ENCODE data around the gene CBX6.

DNA sequence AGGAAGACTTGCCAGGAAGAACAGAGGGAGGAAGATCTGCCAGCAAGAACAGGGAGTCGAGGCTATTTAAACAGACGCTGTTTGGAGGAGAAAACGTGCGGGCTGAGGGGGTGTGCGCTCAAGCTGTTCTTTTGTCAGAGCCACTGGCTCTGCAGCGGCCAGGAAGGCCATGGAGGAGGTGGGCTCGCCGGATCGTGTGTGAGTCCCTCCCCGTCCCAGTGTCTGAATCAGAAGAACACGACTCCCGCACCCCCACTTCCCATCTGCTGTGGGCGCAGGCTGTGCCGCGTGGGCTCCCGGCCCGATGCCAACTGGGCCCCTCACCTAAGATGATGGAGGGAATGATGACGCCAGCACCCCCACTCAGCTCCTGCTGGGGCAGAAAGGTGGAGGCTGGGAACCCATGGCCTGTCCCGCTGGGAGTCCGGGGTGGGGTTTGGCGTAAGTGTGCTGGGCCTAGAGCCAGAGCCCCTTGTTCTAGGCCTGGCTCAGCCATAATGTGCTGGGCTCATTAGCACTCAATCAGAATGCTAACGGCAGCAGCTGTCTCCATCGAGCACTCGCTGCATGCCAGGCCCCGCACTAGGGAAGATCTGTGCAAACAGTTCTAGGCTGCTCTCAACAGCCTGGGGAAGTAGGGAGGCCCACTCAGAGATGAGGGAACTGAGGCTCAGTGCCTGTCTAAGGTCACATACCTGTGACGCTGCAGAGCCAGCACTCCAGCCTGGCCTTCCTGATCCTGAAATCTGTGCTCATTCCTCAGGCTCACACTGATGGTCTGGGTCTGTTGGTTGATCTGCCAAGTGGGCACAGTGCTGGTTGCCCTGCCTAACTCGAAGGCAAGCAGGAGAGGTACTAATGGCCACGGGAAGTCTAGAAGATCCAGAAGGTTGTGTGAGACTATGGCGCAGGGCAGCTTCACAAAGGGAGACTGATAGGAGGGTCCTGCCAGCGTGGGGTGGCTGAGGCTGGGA lies 39.7 kb downstream of the CBX6 start:
- TF ChIP-seq EZH2 (IDR thresholded peaks at IDR 0.05; ENCODE audit: insufficient read depth, poor library complexity, severe bottlenecking) (no peak), EZH2phosphoT487 (IDR thresholded peaks at IDR 0.05; ENCODE audit: insufficient read depth, low read depth) (no peak)
